ENCODE results near the gene GRB2. TPM values are rescaled to one million over a fixed set of nuclear protein-coding genes. Genes with fewer than 3 reads are reported as not detected.

Gene GRB2
- total RNA-seq, 1 donor from 2014 or later, result 77.5 TPM

GRCh38 chr17:75271233-75271954, 134.1 kb downstream of the GRB2 start:
- peak overlapping the region; percentile 83 for H3K4me3 ChIP-seq (ENCODE audit: low read depth, low read length)
- no peak for DNase-seq (ENCODE audit: low read depth)
- peak; percentile 42 for TF ChIP-seq CTCF (conservative IDR thresholded peaks at IDR 0.05; ENCODE audit: low read depth, low read length)

- no peak for DNase-seq (ENCODE audit: low read depth)
- peak within 1 kb of the TSS; percentile 83 for H3K4me3 ChIP-seq (ENCODE audit: low read depth, low read length)
- TF ChIP-seq CTCF (conservative IDR thresholded peaks at IDR 0.05; ENCODE audit: low read depth, low read length), result no peak
These were observed 134.6 kb downstream of the GRB2 start, which contains the start of gene MIF4GD for GRCh38 chr17:75270966-75271232. MIF4GD (minus strand) TSS chr17:75271231; CDS start chr17:75270195, 1,036 bp downstream.

GRCh38 chr17:75270218-75270965, 135.1 kb downstream of the GRB2 start:
- DNase-seq (ENCODE audit: low read depth), result no peak
- peak; percentile 52 for TF ChIP-seq CTCF (conservative IDR thresholded peaks at IDR 0.05; ENCODE audit: low read depth, low read length)

GRCh38 chr17:75269844-75270217, 135.6 kb downstream of the GRB2 start:
- peak overlapping the region; percentile 83 for H3K4me3 ChIP-seq (ENCODE audit: low read depth, low read length)
- no peak for TF ChIP-seq CTCF (conservative IDR thresholded peaks at IDR 0.05; ENCODE audit: low read depth, low read length)
- DNase-seq (ENCODE audit: low read depth), result no peak

More at GRCh38 chr17:75270218-75270965, 135.1 kb downstream of the GRB2 start:
- peak overlapping the region; percentile 83 for H3K4me3 ChIP-seq (ENCODE audit: low read depth, low read length)

Other genes with a start within 250 kb of the GRB2 start
- 130 and 166 TPM in 2 replicates for gene SUMO2, start 222.7 kb downstream of the GRB2 start, total RNA-seq
- 43.2 and 57.4 TPM in 2 replicates for gene NUP85, start 200.0 kb downstream of the GRB2 start, total RNA-seq
- gene GGA3, start 144.1 kb downstream of the GRB2 start, total RNA-seq, result 15.3 and 19.5 TPM in 2 replicates
- gene MRPS7, start 143.8 kb downstream of the GRB2 start, total RNA-seq, result 91.2 and 95.6 TPM in 2 replicates
- 19.1 and 26.5 TPM in 2 replicates for gene MIF4GD, start 134.4 kb downstream of the GRB2 start, total RNA-seq
- gene SLC25A19, start 116.2 kb downstream of the GRB2 start, total RNA-seq, result 10.5 and 25.7 TPM in 2 replicates
- gene TMEM94, start 51.0 kb upstream of the GRB2 start, total RNA-seq, result 22.1 and 65.3 TPM in 2 replicates
- gene CASKIN2, start 109.9 kb upstream of the GRB2 start, total RNA-seq, result 9.5 and 12.2 TPM in 2 replicates
- 24.0 and 41.7 TPM in 2 replicates for gene TSEN54, start 110.8 kb upstream of the GRB2 start, total RNA-seq
- gene LLGL2, start 120.0 kb upstream of the GRB2 start, total RNA-seq, result 37.0 and 64.7 TPM in 2 replicates
- gene MYO15B, start 182.1 kb upstream of the GRB2 start, total RNA-seq, result 0.36 and 5.4 TPM in 2 replicates
- gene SMIM5, start 227.8 kb upstream of the GRB2 start, total RNA-seq, result 0.63 and 0.94 TPM in 2 replicates

Measured in epithelial cell of proximal tubule (primary cell).